ENCODE measurements around the gene SENP2.
"Not testable (repeated sequence)": the region's sequence is repeated elsewhere in the genome, so short reads cannot be mapped to it uniquely, and the experiment has no call there.

Gene SENP2

DNA sequence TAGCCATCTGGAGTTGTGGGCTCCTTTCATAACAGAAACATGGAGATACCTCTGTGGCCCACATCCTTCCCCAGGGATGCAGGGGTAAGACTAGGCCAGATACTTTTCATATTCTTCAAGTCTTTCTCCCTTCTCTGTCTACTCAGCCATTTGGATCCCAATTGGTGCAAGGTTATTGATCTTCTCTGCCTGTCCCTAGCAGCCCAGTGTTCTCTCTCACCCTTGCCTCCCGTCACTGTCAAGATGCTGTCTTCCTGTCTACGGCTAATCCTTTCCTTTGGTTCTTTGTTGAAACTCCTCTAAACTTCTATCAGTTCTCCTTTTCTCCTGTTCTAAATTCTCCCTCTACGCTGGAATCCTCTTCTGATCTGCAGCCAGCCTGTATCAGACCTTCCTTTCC is 51.3 kb downstream of the SENP2 start:
- Mint-ChIP-seq H3K9me3 (no peaks in the 10 kb centered on the region), H3K27me3 (ENCODE audit: low read depth) (peaks cover 3% of the 10 kb centered on the region), H3K4me1 (peaks cover 4% of the 10 kb centered on the region), H3K4me3 (no peak overlapping the region), H3K36me3 (ENCODE audit: low read depth) (peaks cover 14% of the 10 kb centered on the region), H3K27ac (peak overlapping the region in 1 of 3 experiments; percentile 23)
- TF ChIP-seq, protein P1, sequence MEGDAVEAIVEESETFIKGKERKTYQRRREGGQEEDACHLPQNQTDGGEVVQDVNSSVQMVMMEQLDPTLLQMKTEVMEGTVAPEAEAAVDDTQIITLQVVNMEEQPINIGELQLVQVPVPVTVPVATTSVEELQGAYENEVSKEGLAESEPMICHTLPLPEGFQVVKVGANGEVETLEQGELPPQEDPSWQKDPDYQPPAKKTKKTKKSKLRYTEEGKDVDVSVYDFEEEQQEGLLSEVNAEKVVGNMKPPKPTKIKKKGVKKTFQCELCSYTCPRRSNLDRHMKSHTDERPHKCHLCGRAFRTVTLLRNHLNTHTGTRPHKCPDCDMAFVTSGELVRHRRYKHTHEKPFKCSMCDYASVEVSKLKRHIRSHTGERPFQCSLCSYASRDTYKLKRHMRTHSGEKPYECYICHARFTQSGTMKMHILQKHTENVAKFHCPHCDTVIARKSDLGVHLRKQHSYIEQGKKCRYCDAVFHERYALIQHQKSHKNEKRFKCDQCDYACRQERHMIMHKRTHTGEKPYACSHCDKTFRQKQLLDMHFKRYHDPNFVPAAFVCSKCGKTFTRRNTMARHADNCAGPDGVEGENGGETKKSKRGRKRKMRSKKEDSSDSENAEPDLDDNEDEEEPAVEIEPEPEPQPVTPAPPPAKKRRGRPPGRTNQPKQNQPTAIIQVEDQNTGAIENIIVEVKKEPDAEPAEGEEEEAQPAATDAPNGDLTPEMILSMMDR (IDR thresholded peaks at IDR 0.05; ENCODE audit: unreplicated experiment in 3 of 3): no peak

GRCh38 chr3:185638651-185639050 is 52.6 kb downstream of the SENP2 start:
- not testable (repeated sequence) for H3K4me3 Mint-ChIP-seq; H3K27me3 Mint-ChIP-seq (ENCODE audit: low read depth); H3K4me1 Mint-ChIP-seq; H3K9me3 Mint-ChIP-seq
- peak overlapping the region in 1 of 3 experiments; percentile 33 for H3K27ac Mint-ChIP-seq
- peaks cover 25% of the 10 kb centered on the region for H3K36me3 Mint-ChIP-seq (ENCODE audit: low read depth)

GRCh38 chr3:185639632-185640206 is 53.6 kb downstream of the SENP2 start:
- H3K4me1 Mint-ChIP-seq: no peaks in the 10 kb centered on the region
- H3K27ac Mint-ChIP-seq: peak overlapping the region in 1 of 3 experiments; percentile 33
- H3K9me3 Mint-ChIP-seq: no peaks in the 10 kb centered on the region
- H3K36me3 Mint-ChIP-seq (ENCODE audit: low read depth): peaks cover 30% of the 10 kb centered on the region
- H3K4me3 Mint-ChIP-seq: no peak overlapping the region
- H3K27me3 Mint-ChIP-seq (ENCODE audit: low read depth): no peaks in the 10 kb centered on the region
- TF ChIP-seq, protein P1 (IDR thresholded peaks at IDR 0.05; ENCODE audit: unreplicated experiment in 3 of 3): no peak

GRCh38 chr3:185640308-185640707 is 54.2 kb downstream of the SENP2 start:
- no peaks in the 10 kb centered on the region for H3K27me3 Mint-ChIP-seq (ENCODE audit: low read depth)
- peak overlapping the region in 2 of 3 experiments; percentile 33 to 52 for H3K27ac Mint-ChIP-seq
- TF ChIP-seq, protein P1 (IDR thresholded peaks at IDR 0.05; ENCODE audit: unreplicated experiment in 3 of 3): no peak
- H3K4me3 Mint-ChIP-seq: no peak overlapping the region
- peaks cover 35% of the 10 kb centered on the region for H3K36me3 Mint-ChIP-seq (ENCODE audit: low read depth)
- H3K9me3 Mint-ChIP-seq: no peaks in the 10 kb centered on the region
- peaks cover 6% of the 10 kb centered on the region for H3K4me1 Mint-ChIP-seq

DNA sequence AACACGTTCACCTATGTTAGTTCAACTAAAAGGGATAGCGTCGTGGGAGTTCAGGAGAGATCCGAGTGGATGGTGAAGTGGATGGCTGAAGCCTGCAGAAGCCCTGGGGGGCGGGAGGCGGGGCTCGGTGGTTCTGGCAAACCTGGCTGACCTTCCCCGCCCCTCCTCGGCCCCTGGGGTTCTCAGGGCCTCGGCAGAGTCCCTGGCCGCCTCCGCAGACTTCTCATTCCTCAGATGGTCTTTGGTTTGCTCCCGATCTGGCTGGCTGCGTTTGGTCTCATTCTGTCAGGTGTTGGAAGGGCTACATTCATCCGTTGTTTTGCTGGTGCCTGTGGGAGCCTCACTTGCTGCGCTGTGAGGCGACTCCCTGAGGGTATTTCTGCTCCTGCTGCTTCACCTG is 59.1 kb downstream of the SENP2 start:
- Mint-ChIP-seq H3K36me3 (ENCODE audit: low read depth) (peaks cover 69% of the 10 kb centered on the region), H3K4me1 (peaks cover 26% of the 10 kb centered on the region), H3K27ac (peak overlapping the region in 1 of 3 experiments; percentile 88)
- not testable (repeated sequence) for H3K27me3 Mint-ChIP-seq (ENCODE audit: low read depth); H3K9me3 Mint-ChIP-seq; H3K4me3 Mint-ChIP-seq

DNA sequence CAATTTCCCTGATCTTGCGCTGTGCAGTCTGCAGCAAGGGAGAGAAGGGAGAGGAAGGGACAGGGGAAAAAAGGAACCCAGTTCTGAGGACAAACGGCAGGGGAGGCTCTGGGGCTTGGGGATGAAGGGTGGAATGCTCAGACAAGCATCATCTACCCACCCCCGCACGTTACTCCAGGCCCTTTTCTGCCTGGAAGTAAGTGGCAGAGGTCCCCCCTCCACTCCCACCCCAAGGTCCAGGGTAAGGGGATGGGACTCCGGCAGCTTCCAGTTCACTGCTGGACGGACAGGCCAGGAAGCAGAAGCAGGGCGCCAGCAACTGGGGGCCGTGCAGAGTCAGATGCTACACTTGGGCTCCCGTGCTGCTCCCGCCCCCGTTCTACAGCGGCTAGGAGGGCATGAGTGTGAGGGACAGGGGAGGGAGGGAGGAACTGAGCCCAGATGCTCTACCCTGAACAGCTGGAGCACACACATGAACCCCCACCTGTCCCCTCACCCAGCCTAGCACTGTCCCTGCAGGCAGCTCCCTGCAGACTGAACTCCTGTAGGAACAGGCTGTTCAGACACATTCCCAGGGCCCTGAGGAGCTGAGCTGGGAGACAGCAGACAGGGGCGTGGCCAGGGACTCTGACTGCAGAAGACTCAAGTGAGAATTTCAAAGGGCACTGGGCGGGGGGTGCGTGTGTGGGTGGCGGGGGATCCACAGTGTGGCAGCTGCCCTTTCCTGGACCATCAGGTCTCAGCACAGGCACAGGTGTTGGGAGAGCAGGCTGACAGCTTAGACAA is 59.7 kb downstream of the SENP2 start:
- peaks cover 70% of the 10 kb centered on the region for H3K36me3 Mint-ChIP-seq (ENCODE audit: low read depth)
- H3K27me3 Mint-ChIP-seq (ENCODE audit: low read depth): no peaks in the 10 kb centered on the region
- H3K4me1 Mint-ChIP-seq: peaks cover 26% of the 10 kb centered on the region
- TF ChIP-seq, protein P1 (IDR thresholded peaks at IDR 0.05; ENCODE audit: unreplicated experiment in 3 of 3): no peak
- H3K9me3 Mint-ChIP-seq: no peaks in the 10 kb centered on the region
- H3K27ac Mint-ChIP-seq: peak overlapping the region; percentile 44 to 88 (median 71)
- no peak overlapping the region for H3K4me3 Mint-ChIP-seq
